OCI-LY3 (cell line): Measurements from ENCODE around the gene NTRK2.

Experiments
- CTCF ChIP-seq: fragments of 200-600, 300-600 bp; sonication (generic); IDR thresholded peaks from 2 replicates; pipeline ENCODE4 v1.5.1; 2014; ENCODE audit warnings: antibody characterized with exemption, low read length, low read depth
- EZH2phosphoT487 ChIP-seq: fragments of 200-600 bp; shearing (Covaris generic); IDR thresholded peaks from 2 replicates; pipeline ENCODE4 v1.6.1; 2018; ENCODE audit warnings: antibody characterized with exemption, mixed run types, low read depth

GRCh38 chr9:84937581-84937980 lies 268.1 kb downstream of the NTRK2 start:
- TF ChIP-seq CTCF: no peak
- TF ChIP-seq EZH2phosphoT487: no peak
